HepG2 (cell line): ENCODE results near the gene RASGRF1. TPM values are rescaled to one million over a fixed set of nuclear protein-coding genes. Genes with fewer than 3 reads are reported as not detected.

Experiments
- DBP ChIP-seq: sonication (generic); formaldehyde crosslinking; IDR thresholded peaks from 2 replicates; pipeline ENCODE4 v1.4.0; 2020; ENCODE audit warnings: missing genetic modification reagents; ENCODE audit errors: not compliant biosample characterization
- ETV6 ChIP-seq: sonication (generic); formaldehyde crosslinking; conservative IDR thresholded peaks from 2 replicates; pipeline ENCODE4 v1.4.0; 2020; ENCODE audit warnings: missing genetic modification reagents
- KIAA2018 ChIP-seq: sonication (generic); formaldehyde crosslinking; IDR thresholded peaks from 2 replicates; pipeline ENCODE4 v1.5.0; 2020; ENCODE audit warnings: mild to moderate bottlenecking, missing genetic modification reagents, borderline replicate concordance
- KLF15 ChIP-seq: sonication (generic); formaldehyde crosslinking; IDR thresholded peaks from 2 replicates; pipeline ENCODE4 v1.8.1; 2023; ENCODE audit warnings: borderline replicate concordance, mild to moderate bottlenecking, inconsistent platforms, missing genetic modification reagents, mixed read lengths
- MATR3 ChIP-seq: sonication (generic); formaldehyde crosslinking; IDR thresholded peaks from 2 replicates; pipeline ENCODE4 v1.4.0; 2020; ENCODE audit warnings: missing genetic modification reagents
- MAZ ChIP-seq, 2 experiments: sonication (generic) in 1 of 2; formaldehyde crosslinking in 1 of 2; IDR thresholded peaks; 2 replicates each; pipeline versions ENCODE4 v1.5.0 to v1.6.1; 2012 to 2020; ENCODE audit warnings: low read depth in 2 of 2, mild to moderate bottlenecking in 2 of 2, borderline replicate concordance in 1 of 2, improper control_type of control experiment in 1 of 2, low read length in 1 of 2, missing genetic modification reagents in 1 of 2, moderate library complexity in 1 of 2
- NFAT5 ChIP-seq: sonication (generic); formaldehyde crosslinking; IDR thresholded peaks from 2 replicates; pipeline ENCODE4 v1.4.0; 2020; ENCODE audit warnings: missing genetic modification reagents
- NR1H2 ChIP-seq: sonication (generic); formaldehyde crosslinking; IDR thresholded peaks from 2 replicates; pipeline ENCODE4 v1.8.1; 2022; ENCODE audit warnings: low read depth, missing genetic modification reagents, borderline replicate concordance
- ZFP36L2 ChIP-seq: sonication (generic); formaldehyde crosslinking; IDR thresholded peaks from 2 replicates; pipeline ENCODE4 v1.4.0; 2020; ENCODE audit warnings: missing genetic modification reagents
- ZNF430 ChIP-seq: sonication (generic); formaldehyde crosslinking; IDR thresholded peaks from 2 replicates; pipeline ENCODE4 v1.9.0; 2021; ENCODE audit warnings: mild to moderate bottlenecking, missing genetic modification reagents
- polyA plus RNA-seq, 8 experiments: library from polyadenylated mRNA; depleted of rRNA in 3 of 8; stranded (reverse) in 7 of 8; unstranded in 1 of 8; fragments of >200 nt; fragmentation: Illumina TruSeq in 4 of 8; extraction: Trizol in 4 of 8; gene quantifications; 2 replicates each; pipeline versions ENCODE4 v1.2.1 to v1.2.3, GENCODE V29; 2011 to 2016; ENCODE audit warnings: low read depth in 4 of 8, missing spikeins in 1 of 8, mixed read lengths in 1 of 8; ENCODE audit not compliant: insufficient read depth in 1 of 8
- total RNA-seq, 5 experiments: library from RNA; depleted of rRNA; stranded (reverse); fragments of >200 nt; fragmentation: Illumina TruSeq; extraction: Trizol; gene quantifications; 2 replicates each; pipeline ENCODE4 v1.2.3, GENCODE V29; 2016; ENCODE audit warnings: low read depth in 1 of 5

The RASGRF1 gene
- total and polyA plus RNA-seq, 2 of the 13 experiments (the other 11 are each of a cell fraction or from before 2014, with no cell fraction given): 0.55 to 3.0 TPM

GRCh38 chr15:78993931-78994530 lies 96.5 kb downstream of the RASGRF1 start (continued):
- TF ChIP-seq KIAA2018 (CRISPR knock-in tag) (no peak; the same call in 1 of the 2 replicates), MAZ (IDR thresholded peaks at IDR 0.05; ENCODE audit: borderline replicate concordance, low read depth, low read length) (peak; percentile 68; the same call in 1 of the 2 replicates), MAZ (CRISPR knock-in tag; IDR thresholded peaks at IDR 0.05; ENCODE audit: low read depth) (peak; percentile 94), ETV6 (CRISPR knock-in tag) (peak; percentile 97), MATR3 (CRISPR knock-in tag) (no peak), NFAT5 (peak; percentile 76), ZNF430 (peak; percentile 72), KLF15 (CRISPR knock-in tag) (no peak; the same call in 1 of the 2 replicates), ZFP36L2 (CRISPR knock-in tag) (peak; percentile 58; the same call in 1 of the 2 replicates), NR1H2 (CRISPR knock-in tag) (peak; percentile 71; the same call in 1 of the 2 replicates), DBP (CRISPR knock-in tag) (peak; percentile 45)
